HG02840 (cell line): Measurements from ENCODE around the gene NTSR1.

Experiments
- ATAC-seq: cut with Tn5 transposase; IDR thresholded peaks from one replicate; pipeline ENCODE4 v1.9.1; 2021; ENCODE audit warnings: mild to moderate bottlenecking, moderate library complexity, moderate number of reproducible peaks; ENCODE audit not compliant: unreplicated experiment, low FRiP score

The NTSR1 gene

DNA sequence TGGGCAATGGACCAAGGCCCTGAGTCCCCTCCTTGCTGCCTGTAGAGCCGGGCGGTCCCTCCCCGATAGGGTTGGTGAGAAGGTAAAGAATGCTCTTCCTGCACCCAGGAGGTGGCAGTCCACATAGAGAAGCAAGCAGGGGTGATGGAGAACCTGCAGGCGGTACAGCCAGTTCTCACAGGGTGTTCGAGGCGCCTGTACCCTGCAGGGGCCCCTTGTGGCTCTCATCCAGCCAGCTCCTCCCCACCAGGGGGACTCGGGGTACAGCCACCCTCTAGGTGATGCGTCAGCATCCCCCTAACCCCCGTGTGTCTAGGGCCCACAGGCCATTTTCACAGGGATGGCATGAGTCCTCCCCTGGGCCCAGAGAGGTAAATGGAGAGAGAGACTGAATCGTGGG is 103.1 kb downstream of the NTSR1 start:
- ATAC-seq: no peak
